ENCODE measurements around the gene IFITM5. TPM values are rescaled to one million over a fixed set of nuclear protein-coding genes. Genes with fewer than 3 reads are reported as not detected.

IFITM5 gene
- total RNA-seq, 1 donor from 2014 or later: not detected

DNA sequence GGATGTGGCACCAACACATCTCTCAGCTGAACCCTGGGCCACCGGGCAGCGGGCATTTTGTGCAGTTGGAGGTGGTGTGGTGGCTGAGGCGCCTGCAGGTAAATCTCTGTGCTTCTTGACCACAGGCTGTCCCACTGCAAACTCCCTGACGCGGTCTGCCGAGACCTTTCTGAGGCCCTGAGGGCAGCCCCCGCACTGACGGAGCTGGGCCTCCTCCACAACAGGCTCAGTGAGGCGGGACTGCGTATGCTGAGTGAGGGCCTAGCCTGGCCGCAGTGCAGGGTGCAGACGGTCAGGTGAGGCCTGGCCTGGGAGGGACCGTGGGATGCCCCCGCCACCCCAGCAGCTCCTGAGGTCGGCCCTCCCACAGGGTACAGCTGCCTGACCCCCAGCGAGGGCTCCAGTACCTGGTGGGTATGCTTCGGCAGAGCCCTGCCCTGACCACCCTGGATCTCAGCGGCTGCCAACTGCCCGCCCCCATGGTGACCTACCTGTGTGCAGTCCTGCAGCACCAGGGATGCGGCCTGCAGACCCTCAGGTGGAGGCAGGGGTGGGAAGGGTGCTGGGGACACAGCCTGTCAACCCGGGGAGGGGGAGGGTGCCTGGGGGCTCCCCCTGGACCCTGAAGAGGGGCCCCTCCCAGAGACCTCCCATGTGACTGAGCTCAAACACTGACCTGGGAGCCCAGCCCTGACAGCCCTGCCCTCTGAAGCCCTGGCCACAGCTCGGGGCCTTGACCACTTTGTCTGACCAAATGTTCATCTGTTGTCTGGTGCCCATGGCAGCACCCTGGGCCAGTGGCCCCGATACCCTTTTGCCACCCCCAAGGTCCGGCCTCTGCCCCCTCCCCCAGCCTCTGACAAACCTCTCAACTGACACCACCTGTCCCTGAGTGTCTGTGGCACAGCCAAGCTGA lies 15.0 kb downstream of the IFITM5 start:
- no peak for DNase-seq (ENCODE audit: low read depth in 2 of 2)

GRCh38 chr11:283405-284104 lies 15.8 kb downstream of the IFITM5 start:
- DNase-seq (ENCODE audit: low read depth in 2 of 2): no peak

DNA sequence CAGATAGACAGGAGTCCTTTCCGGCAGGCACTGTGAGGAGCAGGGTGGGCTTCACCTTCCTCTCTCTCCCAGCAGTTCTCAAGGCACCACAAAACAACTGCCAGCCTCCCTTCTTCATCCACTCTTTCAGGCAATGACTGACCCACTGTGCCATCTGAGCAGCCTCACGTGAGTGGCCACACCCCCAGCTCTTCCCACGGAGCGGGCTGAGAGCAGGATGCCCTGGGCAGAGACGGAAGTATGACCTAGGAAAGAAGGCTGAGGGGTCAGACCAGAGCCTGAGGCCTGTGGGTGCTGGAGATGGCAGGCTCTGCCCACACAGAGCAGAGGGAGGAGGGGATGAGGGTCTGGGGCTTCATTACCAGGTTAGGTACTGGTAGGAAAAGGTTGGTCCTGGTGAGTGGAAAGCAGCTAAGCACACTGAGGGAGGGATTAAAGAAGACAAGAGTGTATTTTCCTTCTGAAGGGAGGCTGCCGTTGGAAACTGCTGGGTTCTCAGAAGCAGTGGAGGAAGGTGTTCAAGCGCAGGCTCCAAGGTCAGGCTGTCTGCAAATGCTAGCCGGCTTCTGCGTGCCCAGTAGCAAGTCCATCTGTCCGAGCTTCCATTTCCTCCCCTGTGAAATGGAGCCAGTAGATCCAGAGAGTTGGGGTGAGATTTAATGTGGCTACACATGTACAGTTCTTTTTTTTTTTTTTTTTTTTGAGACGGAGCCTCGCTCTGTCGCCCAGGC lies 16.5 kb downstream of the IFITM5 start:
- DNase-seq (ENCODE audit: low read depth in 2 of 2): no peak

- no peak for DNase-seq (ENCODE audit: low read depth in 2 of 2)
Observed at GRCh38 chr11:282171-282570, 17.2 kb downstream of the IFITM5 start.

DNA sequence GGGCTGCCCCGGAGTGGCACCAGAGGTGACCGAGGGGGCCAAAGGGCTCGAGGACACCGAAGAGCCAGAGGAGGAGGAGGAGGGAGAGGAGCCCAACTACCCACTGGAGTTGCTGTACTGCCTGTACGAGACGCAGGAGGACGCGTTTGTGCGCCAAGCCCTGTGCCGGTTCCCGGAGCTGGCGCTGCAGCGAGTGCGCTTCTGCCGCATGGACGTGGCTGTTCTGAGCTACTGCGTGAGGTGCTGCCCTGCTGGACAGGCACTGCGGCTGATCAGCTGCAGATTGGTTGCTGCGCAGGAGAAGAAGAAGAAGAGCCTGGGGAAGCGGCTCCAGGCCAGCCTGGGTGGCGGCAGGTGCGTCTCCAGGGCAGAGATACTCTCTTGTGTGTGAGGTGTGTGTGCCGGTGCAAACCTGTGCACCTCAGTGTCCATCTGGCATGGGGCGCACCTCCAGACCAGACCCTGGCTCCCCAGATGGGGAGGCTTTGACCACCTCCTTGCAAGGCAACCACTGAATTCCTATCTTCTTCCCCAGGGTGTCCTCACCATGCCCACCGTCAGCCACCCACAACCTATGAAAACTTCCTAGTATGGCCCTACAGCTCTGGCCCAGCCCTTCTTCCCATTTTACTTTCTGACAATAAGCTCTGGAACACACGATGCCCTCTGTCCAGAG lies 17.7 kb downstream of the IFITM5 start:
- DNase-seq (ENCODE audit: low read depth in 2 of 2): no peak

GRCh38 chr11:280706-281485 lies 18.4 kb downstream of the IFITM5 start:
- no peak for DNase-seq (ENCODE audit: low read depth in 2 of 2)

DNA sequence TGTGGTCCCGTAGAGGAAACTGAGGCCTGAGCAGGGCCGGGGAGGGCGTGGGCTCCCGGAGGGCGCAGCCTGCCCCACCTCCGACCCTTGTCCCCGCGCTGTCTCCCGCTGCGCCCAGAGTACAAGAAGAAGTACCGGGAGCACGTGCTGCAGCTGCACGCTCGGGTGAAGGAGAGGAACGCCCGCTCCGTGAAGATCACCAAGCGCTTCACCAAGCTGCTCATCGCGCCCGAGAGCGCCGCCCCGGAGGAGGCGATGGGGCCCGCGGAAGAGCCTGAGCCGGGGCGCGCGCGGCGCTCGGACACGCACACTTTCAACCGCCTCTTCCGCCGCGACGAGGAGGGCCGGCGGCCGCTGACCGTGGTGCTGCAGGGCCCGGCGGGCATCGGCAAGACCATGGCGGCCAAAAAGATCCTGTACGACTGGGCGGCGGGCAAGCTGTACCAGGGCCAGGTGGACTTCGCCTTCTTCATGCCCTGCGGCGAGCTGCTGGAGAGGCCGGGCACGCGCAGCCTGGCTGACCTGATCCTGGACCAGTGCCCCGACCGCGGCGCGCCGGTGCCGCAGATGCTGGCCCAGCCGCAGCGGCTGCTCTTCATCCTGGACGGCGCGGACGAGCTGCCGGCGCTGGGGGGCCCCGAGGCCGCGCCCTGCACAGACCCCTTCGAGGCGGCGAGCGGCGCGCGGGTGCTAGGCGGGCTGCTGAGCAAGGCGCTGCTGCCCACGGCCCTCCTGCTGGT lies 19.2 kb downstream of the IFITM5 start:
- peak; percentile 29 to 49 for DNase-seq (ENCODE audit: low read depth in 2 of 2)

GRCh38 chr11:279040-279965 lies 20.0 kb downstream of the IFITM5 start:
- no peak for DNase-seq (ENCODE audit: low read depth in 2 of 2)

DNA sequence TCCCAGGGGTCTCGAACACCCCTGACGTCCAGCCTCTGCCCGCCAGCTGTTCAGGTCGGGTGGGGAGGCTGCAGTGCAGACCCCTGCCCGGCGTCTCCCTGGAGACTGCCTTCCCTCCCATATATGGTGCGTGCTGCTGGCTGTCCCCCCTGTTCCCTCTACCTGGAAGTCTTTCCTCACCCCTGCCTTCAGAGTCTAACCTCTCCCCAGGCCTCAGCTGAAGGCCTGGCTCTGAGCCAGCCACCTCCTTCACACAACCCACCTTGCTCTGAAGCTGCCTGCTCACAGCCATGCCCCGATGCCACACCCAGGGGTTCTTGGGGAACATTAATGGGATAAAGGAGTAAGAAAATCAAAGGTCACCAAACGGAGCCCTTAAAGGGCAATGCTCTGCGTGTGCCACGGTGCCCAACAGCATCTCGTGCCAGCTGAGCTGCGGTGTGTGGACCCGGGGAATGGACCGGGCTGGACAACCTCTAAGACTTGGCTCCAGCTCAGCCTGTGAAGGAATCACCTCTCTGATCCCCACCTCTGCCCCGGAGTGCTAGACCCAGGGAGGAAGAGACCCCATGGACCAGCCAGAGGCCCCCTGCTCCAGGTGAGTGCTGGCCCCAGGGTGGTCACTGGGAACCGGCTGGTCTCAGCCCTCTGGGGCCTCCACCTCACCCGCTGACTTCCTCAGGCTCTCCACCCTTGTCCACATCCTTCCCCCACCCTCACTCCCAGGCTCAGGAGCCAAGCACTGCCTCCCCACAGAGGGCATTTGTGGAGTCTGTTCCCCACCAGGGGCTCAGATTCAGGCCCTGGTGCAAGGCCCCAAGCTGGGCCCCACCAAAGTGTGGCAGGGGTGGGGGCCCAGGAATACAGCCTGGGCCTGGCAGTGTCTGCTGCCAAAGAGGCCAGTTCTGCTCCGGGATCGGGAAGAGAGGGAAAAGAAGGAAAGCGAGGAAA lies 21.1 kb downstream of the IFITM5 start, which contains the start of gene NLRP6:
Gene NLRP6 (plus strand): TSS at position 407 of the 951 bp plus-strand sequence. CDS start 163 bp downstream, at position 570.
- DNase-seq (ENCODE audit: low read depth in 2 of 2): no peak

DNA sequence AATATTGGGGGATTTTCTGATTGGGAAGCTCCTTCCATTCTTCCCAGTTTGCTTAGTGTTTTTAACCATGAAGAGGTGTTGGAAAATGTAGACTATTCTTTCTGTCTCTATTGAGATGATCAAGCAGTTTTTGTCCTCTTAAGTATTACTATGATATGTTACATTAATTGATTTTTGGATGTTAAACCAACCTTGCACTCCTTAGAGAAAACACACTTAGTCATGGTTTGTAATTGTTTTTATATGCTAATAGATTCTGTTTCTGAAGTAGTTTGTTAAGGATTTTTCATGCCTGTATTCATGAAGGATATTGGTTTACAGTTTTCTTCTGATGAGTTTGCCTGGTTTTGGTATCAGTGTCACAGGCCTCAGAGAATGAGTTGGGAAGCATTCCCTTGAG lies 23.1 kb downstream of the IFITM5 start:
- DNase-seq (ENCODE audit: low read depth in 2 of 2): no peak

- no peak for DNase-seq (ENCODE audit: low read depth in 2 of 2)
Observed at GRCh38 chr11:272931-273198, 26.5 kb downstream of the IFITM5 start.

DNA sequence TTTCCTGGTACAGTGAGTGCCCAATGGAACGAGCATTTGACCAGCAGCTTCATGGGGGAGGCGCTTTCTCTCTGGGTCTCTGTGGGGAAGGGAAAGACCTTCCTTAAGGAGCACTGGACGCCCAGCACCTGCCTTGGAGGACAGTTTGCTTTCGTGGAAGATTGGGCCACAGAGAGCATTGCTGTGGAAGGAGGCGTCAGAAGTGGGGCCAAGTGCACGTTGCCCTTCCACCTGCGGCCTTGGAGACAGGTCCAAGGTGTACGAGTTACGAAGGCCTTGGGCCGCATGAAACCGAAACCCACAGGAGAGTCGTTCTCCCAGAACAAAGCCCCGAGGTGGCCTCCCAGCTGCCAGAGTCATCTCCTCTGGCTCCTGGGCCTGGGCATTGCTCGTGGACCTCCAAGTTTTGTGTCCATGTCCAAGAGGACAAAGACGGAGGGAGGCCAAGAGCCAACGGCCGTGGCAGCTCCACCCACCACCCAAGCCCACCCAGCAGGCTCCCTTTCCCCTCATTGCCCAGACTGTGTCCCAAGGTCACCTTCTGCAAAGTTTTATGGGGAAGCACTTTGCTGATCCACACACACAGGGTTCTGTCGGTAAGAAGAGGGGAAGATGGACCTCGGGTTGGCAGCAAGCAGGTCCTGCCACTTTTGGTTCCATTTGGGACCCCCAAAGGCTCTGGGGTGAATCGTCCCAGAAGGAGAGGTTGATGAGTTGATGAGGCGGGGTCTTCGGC lies 27.0 kb downstream of the IFITM5 start:
- no peak for DNase-seq (ENCODE audit: low read depth in 2 of 2)

DNA sequence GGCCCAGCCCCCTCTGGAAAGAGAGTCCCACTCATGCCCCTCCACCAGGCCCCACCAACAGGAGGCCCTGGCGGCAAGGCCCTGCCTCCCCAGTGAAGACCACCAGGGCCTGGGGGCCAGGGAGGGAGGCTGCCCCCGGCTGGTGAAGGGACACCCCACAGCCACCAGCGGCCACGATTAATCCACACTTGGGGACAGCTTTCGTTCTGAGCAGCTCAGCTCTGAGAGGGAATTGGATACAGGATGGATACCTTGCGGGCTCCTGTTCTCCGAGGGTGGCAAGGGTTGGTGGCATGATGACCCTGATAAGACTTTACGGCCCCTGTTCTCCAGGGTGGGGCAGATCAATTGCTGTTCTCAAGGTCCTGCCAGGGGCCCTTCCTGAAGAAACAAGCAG lies 28.0 kb downstream of the IFITM5 start:
- no peak for DNase-seq (ENCODE audit: low read depth in 2 of 2)

DNA sequence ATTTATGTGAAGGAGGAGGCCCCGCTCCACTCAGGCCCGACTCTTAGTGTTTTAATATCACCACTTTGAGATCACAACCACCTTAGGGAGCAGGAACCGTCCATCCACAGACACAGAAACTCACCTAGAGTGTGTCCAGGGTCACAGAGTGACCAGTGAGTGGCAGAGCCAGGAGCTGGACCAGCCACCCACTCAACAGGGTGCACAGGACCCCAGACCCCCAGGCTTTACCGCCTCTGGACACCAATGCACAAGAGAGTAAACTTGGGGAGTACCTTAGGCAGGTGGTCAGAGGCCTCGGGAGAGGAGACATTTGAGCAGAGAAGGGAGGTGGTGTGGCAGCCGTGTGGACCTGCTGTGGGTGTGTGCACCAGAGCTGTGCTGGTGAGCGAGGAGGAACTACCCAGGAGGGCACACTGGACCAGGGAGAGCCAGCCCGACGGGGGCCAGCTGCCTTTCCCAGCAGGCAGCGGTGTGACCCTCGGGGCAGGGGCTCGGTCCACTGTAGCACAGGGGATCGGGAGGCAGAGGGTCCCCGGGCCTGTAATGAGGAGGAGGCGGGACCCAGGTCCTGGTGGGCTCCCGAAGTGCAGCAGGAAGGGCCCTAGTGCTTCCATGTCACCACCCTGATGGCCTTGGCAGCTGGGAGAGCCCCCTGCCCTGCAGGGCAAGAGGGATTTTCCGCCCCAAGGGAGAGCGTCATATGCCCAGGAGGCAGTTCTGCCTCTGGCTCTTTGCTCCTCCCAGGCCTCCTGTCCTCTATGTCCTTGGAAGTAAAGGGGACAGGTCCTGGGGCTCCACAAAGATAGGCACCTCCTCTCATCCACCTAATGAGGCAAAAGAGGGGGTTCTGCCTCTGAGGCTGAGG lies 28.6 kb downstream of the IFITM5 start:
- no peak for DNase-seq (ENCODE audit: low read depth in 2 of 2)

GRCh38 chr11:269146-269890 lies 30.0 kb downstream of the IFITM5 start:
- DNase-seq (ENCODE audit: low read depth in 2 of 2): no peak

Data from lung microvascular endothelial cell (primary cell).